Hypothalamus (tissue), 51 donors: ENCODE results near the gene ZNF467.

ENCODE experiments used
- DNase-seq, 51 donors: peaks; one replicate each; lab custom pipeline; 2025; lab: John Stamatoyannopoulos, UW

Gene ZNF467, protein sequence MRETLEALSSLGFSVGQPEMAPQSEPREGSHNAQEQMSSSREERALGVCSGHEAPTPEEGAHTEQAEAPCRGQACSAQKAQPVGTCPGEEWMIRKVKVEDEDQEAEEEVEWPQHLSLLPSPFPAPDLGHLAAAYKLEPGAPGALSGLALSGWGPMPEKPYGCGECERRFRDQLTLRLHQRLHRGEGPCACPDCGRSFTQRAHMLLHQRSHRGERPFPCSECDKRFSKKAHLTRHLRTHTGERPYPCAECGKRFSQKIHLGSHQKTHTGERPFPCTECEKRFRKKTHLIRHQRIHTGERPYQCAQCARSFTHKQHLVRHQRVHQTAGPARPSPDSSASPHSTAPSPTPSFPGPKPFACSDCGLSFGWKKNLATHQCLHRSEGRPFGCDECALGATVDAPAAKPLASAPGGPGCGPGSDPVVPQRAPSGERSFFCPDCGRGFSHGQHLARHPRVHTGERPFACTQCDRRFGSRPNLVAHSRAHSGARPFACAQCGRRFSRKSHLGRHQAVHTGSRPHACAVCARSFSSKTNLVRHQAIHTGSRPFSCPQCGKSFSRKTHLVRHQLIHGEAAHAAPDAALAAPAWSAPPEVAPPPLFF

GRCh38 chr7:149773446-149774236 lies at the start of gene ZNF467:
Gene ZNF467 (minus strand): TSS chr7:149773588. CDS start chr7:149771032, 2,556 bp downstream.
- DNase-seq = peak in 32 of 51 donors; percentile 13 to 73 (median 39)

DNA sequence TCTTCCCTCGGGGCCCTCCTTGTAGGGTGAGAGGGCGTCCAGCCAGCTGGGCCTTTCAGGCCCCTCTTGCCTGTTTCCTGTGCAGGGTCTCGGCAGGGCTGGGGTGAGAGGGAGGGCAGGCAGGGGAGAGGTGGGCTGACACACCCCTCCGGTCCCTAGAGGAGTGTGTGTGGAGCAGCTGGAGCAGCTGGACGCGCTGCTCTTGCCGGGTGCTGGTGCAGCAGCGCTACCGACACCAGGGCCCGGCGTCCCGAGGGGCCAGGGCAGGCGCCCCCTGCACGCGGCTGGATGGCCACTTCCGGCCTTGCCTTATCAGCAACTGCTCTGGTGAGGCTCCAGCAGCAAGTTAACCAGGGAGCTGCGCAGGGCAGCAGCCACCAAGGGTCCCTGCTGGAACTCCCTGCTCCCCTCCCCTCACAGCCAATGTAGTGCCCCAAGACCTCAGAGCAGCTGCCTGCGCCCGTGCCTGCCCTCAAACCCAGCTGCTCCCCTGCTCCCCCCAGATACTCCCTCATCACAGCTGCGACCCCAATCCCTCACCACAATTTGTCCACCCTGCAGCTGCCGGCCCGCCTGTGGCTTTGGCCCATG lies 49.1 kb upstream of the ZNF467 start:
- DNase-seq = no peak

DNA sequence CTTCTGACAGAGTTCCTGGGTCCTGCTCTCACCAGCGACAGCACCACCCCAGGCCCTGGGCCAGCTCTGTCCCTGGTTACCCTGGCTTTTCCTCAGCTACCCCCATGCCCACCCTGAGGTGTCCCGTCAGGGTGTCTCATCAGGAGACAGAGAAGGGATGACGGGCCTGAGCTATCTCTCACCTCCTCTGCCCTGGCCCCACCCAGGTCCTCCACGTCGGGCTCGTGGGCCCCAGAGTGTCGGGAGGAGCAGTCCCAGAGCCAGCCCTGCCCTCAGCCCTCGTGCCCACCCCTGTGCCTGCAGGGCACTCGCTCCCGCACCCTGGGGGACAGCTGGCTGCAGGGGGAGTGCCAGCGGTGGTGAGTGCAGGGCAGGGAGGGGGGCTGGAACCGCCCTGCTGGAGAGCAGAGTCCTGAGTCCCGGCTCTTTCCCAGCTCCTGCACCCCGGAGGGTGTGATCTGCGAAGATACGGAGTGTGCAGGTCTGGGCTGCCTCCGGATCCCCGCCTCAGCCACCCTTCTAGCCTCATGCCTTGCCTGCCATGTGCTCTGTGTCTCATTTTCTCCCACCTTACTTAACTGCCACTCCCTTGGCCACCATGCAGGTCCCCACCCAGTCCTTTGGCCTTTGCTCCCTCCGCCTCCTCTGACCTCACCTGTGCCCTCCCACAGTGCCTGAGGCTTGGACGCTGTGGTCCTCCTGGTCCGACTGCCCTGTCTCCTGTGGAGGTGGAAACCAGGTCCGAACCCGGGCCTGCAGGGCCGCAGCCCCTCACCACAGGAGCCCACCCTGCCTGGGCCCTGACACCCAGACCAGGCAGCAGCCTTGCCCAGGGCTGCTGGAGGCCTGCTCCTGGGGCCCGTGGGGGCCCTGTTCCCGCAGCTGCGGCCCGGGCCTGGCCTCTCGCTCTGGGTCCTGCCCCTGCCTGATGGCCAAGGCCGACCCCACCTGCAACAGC lies 48.1 kb upstream of the ZNF467 start:
- no peak for DNase-seq

DNA sequence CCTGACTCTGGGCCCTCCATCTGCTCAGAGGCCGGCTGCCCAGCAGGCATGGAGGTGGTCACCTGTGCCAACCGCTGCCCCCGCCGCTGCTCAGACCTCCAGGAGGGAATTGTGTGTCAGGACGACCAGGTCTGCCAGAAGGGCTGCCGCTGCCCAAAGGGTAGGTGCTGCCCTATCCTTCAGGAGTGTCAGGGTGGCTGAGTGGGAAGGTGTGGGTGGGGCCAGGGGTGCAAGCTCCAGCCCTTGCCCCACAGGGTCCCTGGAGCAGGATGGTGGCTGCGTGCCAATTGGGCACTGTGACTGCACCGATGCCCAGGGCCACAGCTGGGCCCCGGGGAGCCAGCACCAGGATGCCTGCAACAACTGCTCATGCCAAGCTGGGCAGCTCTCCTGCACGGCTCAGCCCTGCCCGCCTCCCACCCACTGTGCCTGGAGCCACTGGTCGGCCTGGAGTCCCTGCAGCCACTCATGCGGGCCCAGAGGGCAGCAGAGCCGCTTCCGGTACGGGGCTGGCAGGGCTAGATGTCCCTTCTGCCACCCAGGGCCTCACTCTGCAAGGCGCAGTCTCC lies 47.3 kb upstream of the ZNF467 start:
- DNase-seq = peak in 1 of 51 donors; percentile 8

DNA sequence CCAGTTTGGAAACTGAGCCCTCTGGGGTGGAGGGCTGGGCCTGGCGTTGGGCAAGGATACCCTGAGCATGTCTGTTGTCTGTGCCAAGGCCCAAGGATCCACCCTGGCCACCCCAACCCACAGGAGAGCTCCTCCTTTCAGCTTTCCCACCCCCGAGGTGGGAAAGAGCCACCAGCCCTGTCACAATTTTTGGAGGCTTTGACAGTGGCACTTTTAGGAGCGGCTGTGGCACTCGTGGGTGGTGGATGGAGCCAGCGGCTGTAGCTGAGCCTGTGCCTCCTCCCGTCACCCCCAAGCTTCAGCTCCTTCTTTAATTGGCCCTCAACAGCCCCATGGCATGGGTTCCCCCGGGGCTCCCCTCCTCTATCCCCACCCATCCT lies 46.6 kb upstream of the ZNF467 start:
- no peak for DNase-seq

- no peak for DNase-seq
Measured at GRCh38 chr7:149819141-149819960, 46.0 kb upstream of the ZNF467 start.

GRCh38 chr7:149818536-149818840 lies 45.1 kb upstream of the ZNF467 start:
- no peak for DNase-seq

DNA sequence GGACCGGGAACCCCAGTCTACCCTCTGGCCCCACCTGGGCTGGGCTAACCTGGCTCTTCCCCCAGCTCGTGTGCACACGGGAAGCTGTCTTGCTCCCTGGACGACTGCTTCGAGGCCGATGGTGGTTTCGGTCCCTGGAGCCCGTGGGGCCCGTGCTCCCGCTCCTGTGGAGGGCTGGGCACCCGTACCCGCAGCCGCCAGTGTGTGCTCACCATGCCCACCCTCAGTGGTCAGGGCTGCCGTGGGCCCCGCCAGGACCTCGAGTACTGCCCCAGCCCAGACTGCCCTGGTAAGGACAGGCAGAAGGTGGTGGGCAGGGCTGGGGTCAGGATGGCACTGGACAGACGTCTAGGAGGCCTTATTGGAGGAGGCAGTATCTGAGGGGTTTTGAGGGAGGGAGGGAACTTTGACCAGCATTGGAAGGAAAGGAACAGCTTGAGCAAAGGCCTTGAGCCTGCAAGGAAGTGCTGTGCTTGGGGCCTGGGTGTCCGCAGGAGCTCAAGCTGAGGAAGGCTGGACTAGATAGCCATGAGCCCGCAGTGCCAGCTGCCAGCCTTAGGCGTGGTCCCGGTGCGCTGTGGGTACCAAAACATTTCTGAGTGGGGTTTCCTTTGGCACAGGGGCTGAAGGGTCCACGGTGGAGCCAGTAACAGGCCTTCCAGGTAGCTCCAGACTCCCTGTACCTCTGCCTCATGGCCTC lies 44.6 kb upstream of the ZNF467 start:
- DNase-seq = no peak

- DNase-seq = no peak
Measured at GRCh38 chr7:149817301-149817771, 43.9 kb upstream of the ZNF467 start.

DNA sequence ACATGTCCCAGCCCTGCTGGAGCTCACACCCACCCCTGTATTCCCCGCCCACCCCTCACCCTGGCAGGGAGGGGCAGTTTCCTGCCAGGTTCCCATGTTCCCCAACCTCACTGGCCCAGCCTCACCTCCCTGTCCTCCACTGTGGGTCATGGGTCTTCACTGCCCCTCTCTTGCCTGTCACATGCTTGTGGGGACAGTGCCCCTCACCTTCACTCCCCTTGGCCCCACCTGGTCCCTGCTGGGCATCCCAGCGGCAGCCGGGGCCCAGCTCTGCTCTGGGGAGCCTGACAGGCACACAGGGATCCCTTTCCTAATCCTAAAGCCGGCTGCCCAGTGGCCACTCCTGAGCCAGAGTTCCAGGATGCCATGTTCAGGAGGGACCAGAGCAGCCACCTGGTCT lies 43.4 kb upstream of the ZNF467 start:
- no peak for DNase-seq

DNA sequence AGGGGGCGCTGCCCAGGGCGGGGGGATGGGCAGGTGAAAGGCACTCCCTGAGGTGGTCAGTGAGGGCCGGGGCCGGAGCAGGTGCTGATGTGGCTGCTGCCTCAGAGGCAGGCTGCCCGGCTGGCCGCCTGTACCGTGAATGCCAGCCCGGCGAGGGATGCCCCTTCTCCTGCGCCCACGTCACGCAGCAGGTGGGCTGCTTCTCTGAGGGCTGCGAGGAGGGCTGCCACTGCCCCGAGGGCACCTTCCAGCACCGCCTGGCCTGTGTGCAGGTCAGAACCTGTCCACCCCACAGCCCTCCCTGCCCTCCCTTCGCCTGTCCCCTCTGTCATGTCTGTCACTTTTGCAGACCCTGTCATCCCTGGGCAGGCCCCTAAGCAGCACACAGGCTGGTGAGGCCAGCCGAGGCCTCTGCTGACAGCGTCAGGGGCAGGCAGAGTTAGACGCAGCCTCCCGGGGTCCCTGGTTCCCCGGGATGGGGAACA lies 42.9 kb upstream of the ZNF467 start:
- no peak for DNase-seq

DNA sequence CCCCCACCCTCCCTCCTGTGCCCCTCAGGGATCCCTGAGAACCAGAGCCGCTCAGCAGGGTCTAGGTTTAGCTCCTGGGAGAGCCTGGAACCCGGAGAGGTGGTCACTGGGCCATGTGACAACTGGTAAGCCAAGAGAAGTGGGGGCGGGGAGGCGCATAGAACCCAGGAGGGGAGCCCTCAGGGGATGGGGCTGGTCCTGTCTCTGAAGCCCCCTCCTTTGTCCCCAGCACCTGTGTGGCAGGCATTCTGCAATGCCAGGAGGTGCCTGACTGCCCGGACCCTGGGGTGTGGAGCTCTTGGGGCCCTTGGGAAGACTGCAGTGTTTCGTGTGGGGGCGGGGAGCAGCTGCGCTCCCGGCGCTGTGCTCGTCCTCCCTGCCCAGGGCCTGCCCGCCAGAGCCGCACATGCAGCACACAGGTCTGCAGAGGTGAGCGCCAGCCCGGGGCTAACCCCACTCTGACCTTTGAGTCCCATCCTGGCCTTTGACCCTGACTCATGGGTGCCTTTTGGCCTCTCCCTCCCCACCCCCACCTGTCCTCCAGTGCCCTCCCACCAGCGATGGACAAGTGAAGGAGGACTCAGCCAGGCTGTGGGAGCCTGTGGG lies 42.4 kb upstream of the ZNF467 start:
- DNase-seq = no peak

- DNase-seq = no peak
Measured at GRCh38 chr7:149815121-149815520, 41.7 kb upstream of the ZNF467 start.

DNA sequence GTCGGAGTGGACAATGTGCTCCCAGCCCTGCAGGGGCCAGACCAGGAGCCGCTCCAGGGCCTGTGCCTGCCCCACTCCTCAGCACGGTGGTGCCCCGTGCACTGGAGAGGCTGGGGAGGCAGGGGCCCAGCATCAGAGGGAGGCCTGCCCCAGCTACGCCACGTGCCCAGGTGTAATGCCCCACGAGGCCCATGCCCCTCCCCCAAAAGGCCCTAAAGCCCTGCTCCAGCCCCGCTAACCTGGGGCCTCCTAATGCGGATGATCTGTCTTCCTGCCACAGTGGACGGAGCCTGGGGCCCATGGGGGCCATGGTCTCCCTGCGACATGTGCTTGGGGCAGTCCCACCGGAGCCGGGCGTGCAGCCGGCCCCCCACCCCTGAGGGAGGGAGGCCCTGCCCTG lies 41.1 kb upstream of the ZNF467 start:
- DNase-seq = no peak

- no peak for DNase-seq
Measured at GRCh38 chr7:149813254-149814035, 40.1 kb upstream of the ZNF467 start.

DNA sequence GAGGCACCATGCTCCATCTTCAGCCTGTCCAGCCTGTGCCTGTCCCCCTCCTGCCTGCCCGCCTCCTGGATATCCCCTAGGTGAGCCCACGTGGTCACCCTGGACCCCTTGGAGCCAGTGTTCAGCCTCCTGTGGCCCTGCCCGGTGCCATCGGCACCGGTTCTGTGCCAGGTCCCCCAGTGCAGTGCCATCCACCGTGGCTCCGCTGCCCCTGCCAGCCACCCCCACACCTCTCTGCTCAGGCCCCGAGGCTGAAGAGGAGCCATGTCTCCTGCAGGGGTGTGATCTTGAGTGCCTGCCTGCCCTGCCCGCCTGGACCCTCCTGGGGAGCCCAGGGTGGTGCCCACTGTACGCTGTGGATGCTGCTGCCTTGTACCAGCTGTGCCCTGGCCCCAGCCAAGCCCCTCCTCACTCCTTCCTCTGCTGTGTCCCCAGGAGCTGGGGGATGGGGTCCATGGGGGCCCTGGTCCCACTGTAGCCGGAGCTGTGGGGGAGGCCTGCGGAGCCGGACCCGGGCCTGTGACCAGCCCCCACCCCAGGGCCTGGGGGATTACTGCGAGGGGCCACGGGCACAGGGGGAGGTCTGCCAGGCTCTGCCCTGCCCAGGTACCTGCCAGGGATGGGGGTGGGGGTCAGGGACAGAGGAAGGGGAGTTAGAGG lies 38.6 kb upstream of the ZNF467 start:
- DNase-seq = no peak
